HG02943 (cell line): Measurements from ENCODE around the gene SLC6A7.

Experiments used
- ATAC-seq: cut with Tn5 transposase; IDR thresholded peaks from one replicate; pipeline ENCODE4 v1.9.1; 2021; ENCODE audit warnings: mild to moderate bottlenecking, low read depth, moderate library complexity; ENCODE audit not compliant: unreplicated experiment

SLC6A7 gene

DNA sequence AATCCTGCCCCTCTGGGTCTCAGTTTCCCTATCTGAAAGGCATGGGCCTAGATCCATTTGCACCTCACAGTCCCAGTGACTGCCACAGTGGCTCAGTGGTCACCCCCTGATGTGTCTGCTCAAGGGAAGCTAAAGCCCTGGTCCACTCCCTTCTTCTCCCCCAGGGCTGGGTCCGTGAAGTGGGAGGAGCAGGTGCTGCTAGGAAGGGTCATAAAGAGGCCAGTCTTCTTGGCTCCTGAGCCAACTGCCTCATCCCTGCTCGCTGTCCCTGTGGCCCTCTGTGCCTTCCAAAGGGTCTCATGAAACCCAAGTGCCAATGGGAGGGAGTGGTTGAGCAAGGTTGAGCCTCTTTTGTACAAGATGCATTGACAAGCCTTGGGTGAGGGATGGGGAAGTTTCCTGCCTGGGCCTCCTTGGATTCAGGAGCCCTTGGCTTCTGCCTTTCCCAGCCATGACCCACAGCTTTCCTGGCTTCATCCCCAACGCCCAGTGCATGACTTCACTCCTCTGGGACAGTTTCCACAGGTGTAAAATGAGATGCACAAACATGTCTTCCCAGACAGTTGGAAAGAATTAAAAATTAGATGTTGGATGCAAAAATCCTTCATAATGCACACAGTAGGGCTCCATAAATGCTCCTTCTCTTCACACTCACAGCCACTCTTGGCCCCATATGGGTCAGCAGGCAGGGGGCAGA is 1.6 kb upstream of the SLC6A7 start:
- no peak for ATAC-seq

DNA sequence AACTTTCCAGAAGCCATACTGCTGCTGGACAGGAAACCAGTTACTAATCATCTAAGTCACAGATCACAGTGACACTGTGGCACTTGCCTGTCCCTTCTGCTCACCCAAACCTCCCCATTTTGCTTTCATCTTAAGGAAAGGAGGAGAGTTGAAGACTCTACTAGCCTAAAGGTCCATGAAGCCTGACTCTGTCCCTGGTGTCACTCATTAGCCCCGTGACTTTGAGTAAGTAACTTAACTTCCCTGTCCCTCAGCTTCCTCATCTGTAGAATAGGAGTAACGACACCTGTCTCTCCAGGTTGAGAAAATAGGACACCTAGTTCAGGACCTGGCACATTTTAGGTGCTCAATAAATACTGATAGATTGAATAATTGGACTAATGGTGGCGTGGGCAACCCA is 536 bp upstream of the SLC6A7 start:
- no peak for ATAC-seq

DNA sequence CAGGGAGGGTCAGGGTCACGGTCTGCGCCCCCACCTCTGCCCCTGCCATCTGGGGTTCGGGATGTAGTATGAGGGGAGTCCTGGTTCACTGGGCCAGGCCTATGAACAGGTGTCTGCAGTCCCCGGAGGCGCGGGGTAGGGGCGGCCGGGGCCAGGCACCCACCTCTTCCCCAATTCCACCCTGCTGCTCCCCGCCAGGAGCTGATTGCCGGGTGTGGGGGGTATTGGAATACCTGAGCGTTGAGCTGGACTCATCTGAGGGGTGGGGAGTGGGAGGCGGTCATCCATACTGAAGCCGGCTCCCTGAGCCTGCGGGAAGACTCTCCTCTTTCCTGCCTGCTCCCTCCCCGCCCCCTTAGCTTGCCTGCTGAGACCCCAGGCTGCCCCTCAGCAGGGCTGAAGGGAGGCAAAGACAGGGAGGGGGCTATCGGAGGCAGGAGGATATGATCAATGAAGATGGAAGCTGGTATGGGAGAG is 679 bp downstream of the SLC6A7 start:
- ATAC-seq: no peak

DNA sequence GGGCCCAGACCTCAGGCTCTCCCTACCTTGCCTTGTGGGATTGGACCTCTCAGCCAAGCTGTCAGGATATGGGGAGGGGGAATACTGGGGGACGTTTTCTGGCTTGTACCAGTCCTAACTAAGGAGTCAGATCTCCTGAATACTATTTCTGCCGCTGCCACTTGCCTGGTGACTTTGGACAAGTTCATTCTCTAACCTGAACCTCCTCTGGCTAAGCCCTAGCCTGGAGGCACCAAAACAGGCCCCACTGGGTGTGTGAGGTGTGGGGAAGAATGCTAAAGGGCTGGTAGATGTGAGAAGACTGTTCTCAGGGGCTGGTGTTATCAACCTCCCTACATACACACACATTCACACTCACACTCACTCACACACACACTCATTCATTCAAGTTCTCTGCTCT is 1.1 kb downstream of the SLC6A7 start:
- ATAC-seq: no peak

DNA sequence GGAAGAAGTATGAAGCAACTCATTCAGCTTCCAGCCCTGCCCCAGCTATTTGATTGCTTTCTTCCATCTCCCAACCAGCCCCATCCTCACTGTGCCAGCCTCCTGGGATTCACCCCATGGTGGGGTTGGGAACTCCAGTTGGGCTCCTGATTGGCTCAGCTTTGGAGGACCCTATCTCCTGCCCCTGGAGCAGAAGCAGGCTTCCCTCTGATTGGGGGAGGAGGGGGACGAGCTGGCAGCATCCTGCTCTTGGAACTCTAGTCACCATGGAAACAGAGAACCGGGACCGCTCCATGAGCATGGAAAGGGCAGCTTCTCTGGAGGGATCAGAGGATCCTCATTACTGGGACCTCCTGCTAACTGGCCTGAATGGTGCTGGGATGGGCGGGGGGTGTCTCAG is 2.6 kb downstream of the SLC6A7 start:
- no peak for ATAC-seq

DNA sequence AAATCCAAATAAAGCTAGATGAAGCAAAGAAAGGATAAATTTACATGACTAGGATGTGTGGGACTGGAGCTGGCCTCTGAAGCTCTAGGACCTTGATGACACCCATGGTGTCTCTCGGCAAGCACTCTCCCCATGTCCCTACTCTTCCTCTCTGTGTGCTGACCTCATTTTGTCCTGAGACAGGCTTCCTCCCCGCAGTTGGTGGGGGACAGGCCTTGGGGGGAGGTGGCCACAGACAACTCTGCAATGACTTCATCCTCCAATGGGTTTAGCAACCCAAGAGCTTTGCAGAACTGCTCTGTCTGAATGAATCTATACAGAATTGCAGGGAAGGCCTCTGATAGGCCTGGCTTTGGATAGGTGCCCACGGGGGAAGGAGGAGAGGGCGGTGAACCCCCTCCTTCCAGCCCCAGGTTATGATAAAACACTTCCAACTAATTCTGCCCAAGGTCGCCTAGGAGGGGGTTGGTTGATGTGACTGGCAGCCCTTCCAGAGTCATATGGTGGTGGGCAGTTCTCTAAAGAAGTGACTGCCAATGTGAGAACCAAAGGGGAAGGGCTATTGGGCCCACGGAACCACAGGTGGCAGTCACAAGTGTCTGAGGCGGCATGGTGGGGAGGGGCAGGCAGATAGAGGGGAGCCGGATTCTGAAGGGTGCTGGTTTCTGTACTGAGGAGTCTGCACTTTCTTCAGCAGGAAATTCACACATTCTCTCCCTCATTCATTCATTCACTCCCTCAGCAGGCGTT is 6.0 kb downstream of the SLC6A7 start:
- no peak for ATAC-seq

DNA sequence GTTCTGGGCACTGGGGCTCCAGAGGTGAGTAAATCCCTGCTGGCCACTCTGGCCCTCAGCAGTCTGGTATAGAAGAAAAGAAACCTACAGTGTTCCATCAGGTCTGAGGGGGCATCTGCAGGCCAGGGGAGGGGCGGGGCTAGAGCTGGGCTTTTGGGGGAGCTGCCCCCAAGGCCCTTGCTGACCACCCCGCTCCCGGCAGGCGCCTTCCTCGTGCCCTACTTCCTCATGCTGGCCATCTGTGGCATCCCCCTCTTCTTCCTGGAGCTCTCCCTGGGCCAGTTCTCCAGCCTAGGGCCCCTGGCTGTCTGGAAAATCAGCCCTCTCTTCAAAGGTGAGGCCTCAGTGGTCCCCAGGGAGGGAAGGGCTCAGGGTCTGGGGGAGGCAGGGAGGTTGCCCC is 6.7 kb downstream of the SLC6A7 start:
- ATAC-seq: no peak

DNA sequence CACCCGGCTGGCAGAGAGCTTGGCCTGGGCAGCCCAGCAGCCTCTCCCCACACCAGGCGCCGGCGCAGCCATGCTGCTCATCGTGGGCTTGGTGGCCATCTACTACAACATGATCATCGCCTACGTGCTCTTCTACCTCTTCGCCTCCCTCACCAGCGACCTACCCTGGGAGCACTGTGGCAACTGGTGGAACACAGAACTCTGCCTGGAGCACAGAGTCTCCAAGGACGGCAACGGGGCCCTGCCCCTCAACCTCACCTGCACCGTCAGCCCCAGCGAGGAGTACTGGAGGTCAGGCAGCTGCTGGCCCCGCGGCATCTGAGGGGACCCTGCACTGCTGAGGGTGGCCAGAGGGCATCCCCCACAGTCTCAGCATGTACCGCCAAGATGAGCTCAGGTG is 7.1 kb downstream of the SLC6A7 start:
- no peak for ATAC-seq

DNA sequence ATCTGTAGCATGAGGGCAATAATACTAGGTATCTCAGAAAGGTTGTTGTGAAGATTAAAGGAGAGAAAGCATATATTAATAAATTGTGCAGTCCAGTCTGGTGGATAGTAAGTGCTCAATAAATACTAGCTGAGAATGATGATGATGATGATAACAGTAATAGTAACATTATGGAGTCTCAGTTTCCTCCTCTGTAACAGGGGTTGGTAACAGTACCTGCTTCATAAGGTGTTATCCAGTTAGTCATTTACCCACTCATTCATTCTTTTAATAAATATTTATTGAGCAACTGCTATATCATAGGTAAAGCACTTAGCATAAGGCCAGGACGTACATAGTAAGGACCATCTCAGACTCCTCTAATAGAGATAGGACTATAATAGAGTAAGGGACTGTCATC is 7.6 kb downstream of the SLC6A7 start:
- ATAC-seq: no peak

DNA sequence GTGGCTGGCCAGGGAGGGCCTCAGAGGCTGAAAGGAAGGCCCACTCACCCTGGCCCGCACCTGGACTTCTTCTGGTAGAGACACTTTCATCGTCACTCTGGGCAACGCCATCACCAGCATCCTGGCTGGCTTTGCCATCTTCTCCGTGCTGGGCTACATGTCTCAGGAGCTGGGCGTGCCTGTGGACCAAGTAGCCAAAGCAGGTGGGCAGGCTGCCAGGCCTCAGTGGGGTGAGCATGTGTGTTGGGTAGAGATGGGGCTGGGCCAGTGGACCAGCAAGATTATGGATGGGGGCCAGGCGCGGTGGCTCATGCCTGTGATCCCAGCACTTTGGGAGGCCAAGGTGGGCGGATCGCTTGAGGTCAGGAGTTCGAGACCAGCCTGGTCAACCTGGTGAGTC is 12.6 kb downstream of the SLC6A7 start:
- no peak for ATAC-seq

DNA sequence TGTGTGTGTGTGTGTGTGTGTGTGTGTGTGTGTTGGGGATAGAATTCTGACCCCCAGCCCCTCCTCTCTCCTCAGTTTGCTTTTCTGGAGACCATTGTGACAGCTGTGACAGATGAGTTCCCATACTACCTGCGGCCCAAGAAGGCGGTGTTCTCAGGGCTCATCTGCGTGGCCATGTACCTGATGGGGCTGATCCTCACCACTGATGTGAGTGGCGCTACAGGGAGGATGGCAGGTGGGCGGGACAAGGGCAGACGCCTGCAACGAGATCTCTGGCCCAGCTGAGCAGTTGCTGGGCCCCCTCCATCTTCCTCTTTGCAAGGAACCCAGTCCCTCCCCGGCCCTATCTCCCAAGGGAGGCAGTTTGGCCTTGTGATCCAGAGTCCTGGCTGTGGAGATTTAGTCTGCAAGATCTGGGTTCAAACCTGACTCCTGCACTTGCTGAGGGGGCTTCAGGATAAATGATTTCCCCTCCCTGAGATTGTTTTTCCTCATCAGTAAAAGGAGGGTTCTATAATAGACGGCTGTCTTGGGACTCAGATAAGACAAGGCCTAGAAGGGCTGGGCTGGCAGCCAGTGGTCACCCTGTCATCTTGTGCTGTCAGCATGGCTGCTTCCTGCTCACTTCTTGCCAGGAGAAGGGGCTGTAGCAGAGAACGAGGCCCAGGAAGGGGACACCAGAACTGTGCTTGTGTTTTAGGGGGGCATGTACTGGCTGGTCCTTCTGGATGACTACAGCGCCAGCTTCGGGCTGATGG is 14.1 kb downstream of the SLC6A7 start:
- no peak for ATAC-seq

DNA sequence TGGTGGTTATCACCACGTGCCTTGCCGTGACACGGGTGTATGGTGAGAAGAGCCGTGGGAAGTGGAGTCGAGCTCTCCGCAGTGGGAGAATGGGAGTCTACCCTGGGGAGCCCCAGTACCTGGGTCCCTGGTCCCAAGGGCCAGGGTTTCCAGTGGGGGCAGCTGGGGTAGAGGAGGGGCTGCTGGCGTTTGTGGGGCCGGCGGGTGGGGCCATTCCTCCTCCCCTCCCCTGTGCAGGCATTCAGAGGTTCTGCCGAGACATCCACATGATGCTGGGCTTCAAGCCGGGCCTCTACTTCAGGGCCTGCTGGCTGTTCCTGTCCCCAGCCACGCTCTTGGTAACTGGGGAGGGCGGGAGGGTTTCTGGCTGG is 14.7 kb downstream of the SLC6A7 start:
- ATAC-seq: no peak

DNA sequence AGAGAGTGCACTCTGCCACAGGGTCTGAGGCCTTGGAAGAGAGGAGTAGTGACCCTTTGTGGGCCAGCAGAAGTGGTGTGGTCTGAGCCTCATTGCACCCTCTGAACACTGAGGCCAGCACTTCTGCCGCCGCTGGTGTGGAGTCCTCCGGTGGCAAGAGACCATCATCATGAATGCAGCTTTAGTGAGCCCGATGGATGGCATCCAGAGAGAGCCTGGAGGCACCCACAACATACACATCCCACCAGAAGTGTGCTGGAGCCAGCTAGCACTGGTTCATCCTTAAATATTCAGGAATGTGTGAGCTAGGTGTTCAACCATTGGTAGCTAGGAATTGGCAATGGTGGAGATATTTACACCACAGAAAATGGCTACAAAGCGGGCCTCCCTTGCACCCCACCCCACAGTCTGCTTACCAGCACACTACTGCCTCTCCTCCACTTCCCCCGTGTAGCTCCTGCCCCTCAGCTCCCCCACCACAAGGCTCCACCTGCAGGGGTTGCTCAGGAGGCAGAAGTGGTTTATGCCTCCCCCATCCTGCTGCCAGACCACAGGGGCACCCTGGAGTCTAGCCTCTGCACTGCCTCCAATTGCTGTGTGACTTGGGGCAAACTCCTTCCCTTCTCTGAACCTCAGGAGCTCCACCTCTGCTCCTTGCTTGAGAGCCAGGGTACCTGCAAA is 16.4 kb downstream of the SLC6A7 start:
- no peak for ATAC-seq

DNA sequence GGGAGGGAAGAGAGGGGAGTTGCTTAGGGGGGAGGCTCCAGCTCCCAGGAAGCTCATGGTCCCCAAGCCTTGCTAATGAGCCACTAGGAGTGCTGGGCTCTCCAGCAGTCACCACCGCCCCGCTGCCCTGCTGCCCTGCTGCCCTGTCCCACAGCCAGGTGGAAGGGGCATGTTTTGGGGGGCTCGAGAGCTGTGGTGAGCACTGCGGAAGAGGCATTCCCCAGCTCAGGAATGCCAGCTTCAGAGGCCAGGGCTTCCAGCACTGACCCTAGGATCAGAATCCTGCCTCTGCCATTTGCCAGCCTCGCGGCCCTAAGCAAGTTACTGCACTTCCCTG is 16.9 kb downstream of the SLC6A7 start:
- no peak for ATAC-seq

DNA sequence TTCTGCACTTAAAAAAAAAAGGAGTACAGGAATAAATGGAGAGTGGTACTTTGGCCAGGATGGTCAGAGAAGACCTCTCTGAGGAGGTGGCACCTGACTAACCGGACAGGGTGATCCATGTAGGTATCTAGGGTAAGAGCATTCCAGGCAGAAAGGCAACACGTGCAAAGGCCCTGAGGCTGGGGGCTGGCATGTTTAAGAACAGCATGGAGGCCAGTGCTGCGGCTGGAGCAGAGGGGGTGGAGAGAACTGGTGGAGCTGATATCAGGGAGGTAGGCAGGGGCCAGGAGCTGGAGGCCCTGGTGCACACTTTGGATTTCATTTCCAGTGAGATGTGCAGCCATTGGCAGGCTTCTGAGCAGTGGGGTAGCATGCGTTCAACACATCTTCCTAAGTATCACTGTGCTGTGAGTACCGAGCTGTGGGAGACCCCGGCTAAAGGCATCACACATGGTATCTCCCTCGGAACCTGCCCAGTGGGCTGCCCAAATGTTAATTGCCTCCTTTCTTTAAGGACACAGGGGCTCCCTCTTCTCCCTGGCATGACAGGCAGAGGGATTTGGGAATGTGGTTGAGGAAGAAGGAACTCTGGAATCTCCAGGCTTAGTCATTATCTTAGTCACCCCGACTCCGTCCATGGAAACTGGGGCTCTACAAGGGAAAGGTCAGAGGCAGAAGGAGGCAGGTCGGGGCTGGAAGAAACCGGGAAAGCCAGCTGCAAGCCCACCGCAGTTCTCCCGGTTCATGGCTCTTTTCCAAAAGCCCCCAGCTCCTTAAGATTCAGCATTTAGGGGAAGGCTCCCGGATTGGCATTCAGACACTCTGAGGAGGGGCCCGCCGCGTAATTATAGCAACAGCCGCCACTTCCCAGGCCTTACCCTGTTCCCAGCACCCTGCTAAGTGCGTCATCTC is 18.6 kb downstream of the SLC6A7 start:
- ATAC-seq: no peak

DNA sequence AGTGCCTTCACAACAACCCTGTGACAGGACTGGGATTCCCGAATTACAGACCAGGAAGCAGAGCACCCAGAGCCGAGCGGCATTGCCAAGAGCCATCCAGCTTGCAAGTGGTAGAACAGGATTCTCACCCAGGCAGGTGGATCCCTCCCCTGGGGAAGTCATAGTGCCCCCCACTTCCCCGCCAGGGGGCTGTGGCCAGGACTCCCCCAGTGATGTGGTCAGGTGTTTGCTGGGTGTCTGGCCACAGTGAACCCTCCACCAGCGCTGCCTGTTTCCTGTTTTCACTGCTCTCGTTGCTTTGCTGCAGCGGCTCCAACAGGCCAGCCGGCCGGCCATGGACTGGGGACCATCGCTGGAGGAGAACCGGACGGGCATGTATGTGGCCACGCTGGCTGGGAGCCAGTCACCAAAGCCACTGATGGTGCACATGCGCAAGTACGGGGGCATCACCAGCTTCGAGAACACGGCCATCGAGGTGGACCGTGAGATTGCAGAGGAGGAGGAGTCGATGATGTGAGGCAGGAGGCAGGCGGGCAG is 19.3 kb downstream of the SLC6A7 start:
- ATAC-seq: no peak

DNA sequence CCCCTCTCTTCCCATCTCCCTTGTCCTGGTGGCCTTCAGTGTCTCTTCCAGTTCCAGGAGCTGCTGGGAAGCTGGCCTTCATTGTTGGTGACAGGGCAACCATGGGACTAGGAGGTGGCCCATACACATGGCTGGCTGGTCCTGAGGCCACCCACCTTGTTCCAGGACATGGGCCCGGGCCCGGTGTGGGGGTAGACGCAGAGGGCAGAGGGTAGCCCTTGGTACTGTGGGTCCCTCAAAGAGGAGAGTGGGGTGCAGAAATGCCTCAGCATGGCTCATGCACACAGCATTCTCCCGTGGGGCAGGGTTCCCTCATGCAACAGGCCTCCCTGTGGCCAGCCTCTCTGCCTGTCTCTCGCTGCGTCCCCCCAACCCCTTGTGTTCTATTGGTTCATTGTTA is 20.8 kb downstream of the SLC6A7 start:
- no peak for ATAC-seq

DNA sequence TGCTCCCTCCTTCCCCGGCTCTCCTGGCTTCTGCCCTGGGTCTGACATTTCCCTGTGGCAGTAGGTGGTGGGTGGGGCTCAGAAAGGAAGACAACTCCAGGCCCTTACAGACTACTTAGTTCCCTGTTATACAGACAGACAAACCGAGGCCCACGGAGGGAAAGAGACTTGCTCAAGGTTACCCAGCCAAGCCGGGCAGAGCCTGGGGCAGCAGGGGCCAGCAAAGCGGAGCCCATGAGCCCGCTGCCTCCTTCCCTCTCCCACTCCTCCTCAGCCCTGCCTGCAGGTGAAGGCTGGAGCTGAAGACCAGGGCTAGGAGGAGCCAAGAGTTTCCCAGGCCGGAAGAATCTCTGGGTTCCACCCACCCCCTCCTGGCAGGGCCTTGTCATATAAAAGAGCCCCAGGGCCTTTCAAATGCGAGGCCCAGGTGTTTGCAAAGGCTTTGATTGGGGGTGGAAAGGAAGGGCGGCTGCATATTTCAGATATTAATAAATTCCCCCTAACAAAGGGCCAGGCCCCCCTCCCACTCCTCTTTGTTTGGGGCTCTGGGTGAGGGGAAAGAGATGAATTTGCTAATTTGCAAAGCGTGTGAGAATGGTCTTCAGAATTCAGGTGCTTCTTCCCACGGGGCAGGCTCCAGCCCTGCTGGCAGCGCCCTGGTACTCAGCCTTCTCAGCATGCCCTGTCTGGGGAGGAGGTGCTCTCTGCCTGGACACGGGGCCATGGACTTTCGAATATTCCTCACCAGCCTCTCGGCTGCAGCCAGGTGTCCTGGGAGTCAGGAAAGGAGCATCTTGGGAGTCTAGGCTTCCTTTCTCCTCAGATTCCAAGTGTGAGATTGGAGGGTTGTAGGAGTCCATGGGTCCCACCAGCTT is 21.5 kb downstream of the SLC6A7 start:
- ATAC-seq: no peak

DNA sequence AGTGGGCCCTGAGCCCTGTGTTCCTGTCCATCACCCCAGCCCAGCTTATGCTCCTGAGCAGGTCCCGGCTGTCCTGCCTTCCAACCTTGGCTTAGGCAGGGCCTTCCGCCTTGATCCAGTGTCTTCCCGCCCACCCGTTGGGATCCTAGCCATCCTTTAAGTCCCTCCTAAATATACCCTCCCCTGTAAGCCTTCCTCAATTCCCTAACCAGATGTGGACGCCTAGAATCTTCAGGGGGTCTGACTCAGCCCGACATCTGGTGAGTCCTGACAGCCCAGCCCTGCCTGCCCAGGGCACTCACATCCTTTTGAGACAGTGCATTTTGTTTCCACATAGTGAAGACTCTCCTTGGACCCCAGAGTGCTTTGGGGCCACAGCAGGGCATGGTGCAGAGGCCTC is 23.7 kb downstream of the SLC6A7 start:
- no peak for ATAC-seq
